Activated CD8-positive, alpha-beta memory T cell treated with anti-CD3 and anti-CD28 coated beads for 24 hours (primary cell): ENCODE results near the gene EN2.

ENCODE experiments used
- DNase-seq: peaks from one replicate; pipeline ENCODE4 v3.0.0-alpha.2; 2020

The EN2 gene

GRCh38 chr7:155451840-155452239 is 6.1 kb upstream of the EN2 start:
- DNase-seq = no peak

DNA sequence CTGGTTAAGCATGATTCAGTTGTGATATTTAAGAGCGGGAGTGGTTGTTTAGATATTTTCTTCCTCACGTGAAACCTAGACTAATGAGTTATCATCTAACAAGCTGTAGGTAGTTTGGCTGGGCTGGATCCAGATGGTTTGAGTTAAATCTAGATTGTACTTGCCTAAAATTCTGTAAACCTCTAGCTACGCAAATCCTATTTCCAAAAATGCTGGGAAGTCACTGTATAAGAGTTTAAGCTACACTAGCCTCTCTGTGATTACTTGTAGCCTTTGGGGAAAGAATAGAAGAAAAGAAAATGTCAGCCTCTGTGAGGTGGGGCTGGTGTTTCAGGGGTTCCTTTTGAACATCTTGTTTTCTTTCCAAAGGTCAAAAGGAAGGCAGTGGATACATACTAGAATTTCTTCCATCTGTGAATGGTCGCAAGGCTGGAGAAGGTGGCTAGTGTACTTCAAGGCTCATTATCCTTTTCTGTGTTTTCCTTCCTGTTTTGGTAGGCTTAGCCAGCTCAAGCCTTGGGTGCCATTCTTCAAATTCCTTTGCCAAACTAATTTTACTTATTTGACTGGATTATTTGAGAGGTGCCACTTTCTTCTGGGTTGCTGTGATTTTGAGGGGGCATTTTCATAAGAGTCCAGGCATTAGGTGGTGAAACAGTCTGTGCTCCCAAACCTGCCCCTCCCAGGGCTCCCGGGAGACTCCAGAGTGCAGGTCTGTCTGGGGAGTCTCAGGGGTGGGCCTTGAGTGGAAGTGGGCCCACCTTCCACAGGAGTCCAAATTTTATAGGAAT is 5.2 kb upstream of the EN2 start:
- DNase-seq = no peak

- DNase-seq = no peak
Measured at GRCh38 chr7:155453296-155454182, 4.4 kb upstream of the EN2 start.

- peak; percentile 55 for DNase-seq
Measured at GRCh38 chr7:155454183-155455112, 3.5 kb upstream of the EN2 start.

DNA sequence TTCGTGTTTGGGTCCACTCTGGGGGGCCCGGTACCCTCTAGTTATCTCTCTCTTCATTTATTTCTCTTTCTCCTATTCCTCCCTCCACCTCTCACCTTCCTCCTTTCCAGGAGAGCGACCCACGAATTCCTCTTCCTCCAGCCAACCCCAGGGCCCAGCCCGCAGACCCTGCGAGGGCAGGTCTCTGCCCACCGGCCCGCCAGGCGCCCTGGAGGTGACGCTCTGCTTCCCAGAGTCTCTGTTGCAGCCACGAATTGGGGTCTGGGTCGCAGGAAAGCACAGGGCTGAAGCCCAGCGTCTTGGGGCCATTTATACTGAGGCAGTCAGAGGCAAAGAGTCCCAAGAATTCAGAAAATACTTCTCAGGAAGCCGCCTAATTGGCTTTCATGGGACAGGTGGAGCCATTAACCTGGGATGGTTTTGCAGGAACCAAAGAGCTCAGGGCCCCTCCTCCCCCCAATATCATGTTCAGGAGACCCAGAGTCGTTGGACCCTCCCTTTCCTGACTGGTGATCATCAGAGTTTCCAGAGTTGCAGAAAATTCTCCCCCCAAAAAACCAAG is 2.7 kb upstream of the EN2 start:
- DNase-seq = no peak

- no peak for DNase-seq
Measured at GRCh38 chr7:155455776-155456737, 1.9 kb upstream of the EN2 start.

GRCh38 chr7:155456738-155457543 is 988 bp upstream of the EN2 start:
- DNase-seq = peak; percentile 71

DNA sequence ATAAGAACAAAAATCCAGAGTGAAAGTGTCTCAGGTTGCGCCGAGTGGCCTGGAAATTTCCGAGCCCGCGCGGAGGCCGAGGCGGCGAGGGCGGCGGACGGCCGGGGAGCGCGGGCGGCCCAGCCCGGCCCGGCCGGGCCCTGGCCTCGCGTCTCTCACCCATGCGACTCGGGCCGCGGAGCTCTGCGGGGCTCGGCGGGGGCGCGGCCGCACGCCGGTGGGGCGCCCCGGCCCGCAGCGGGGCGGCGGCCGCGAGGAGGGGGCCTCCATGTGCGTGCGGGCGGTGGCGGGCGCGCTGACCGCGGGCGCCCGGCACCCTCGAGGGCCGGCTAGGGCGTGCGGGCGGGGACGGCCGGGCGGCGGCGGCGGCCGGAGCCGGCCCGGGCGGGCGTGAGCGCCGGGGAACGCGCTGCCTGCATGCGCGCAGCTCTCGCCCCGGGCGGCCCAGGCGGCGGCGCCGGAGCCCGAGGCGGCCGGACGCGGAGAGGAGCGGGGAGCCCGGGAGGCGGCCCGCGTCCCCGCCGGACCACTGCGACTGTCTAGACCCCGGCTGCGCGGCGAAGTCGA is 302 bp upstream of the EN2 start:
- peak; percentile 67 for DNase-seq

DNA sequence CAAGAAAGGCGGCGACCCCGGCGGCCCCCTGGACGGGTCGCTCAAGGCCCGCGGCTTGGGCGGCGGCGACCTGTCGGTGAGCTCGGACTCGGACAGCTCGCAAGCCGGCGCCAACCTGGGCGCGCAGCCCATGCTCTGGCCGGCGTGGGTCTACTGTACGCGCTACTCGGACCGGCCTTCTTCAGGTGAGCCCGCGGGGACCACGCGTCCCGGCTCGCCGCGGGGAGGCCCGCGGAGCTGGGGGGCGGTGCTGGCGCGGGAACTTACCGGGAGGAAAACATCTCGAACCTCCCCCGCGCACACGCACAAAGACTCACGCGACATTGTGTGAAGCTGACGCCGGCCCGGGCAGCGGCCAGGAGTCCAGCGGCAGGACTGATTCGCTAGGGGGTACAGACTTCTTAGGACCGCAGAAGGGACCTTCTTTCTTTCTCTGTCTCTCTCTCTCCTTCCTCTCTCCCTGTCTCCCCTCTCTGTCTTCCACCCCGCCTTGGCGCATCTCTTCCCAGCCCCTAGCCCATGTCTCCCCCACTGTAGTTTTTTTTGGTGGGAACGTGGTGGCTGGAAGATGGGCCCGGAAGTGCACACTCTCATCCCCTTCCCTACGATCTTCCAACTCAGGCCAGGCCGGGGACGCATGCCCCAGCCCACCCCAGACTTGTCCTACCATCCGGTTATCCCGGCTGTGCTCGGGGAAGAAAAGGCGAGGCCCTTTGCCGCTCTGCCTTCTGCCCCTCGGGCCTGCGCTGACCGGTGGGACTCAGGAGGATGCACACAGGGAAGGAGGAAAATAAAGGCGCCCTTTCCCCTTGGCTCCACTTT is 1.2 kb downstream of the EN2 start:
- DNase-seq = peak; percentile 62

DNA sequence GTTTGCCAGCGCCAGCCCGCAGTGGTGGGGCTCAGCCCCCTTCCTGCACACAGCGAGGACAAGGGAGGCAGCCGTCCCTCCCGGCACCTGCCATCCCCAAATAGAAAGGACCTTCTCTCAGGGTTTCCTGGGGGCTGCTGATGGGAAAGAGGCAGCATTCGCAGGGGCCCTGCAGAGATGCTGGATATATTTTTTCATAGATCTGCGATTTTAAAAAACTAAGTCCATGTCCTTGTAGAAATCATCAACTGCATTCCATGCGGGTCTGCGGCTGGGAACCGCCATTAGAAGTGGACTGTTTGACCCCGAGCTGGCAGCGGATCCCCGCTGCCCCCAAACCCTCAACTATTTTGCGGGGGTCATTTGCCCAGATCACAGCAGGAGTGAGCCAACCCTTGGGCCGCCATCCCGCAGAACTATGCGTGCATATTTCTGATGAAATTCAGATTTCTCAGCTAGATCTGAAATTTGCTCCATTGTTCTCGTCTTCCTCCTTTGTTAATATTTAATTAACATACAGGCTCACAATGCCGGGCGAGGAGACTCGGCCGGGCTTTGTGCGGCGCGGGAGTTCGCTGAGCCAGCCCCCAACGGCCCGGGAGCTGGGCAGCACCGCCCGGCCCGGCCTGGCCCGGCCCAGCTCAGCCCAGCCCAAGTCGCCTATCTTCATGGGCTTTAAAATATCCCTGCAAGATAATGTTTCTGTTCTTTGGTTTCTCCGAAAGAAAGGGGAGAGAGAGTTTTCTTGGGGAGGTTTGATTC is 2.0 kb downstream of the EN2 start:
- no peak for DNase-seq

DNA sequence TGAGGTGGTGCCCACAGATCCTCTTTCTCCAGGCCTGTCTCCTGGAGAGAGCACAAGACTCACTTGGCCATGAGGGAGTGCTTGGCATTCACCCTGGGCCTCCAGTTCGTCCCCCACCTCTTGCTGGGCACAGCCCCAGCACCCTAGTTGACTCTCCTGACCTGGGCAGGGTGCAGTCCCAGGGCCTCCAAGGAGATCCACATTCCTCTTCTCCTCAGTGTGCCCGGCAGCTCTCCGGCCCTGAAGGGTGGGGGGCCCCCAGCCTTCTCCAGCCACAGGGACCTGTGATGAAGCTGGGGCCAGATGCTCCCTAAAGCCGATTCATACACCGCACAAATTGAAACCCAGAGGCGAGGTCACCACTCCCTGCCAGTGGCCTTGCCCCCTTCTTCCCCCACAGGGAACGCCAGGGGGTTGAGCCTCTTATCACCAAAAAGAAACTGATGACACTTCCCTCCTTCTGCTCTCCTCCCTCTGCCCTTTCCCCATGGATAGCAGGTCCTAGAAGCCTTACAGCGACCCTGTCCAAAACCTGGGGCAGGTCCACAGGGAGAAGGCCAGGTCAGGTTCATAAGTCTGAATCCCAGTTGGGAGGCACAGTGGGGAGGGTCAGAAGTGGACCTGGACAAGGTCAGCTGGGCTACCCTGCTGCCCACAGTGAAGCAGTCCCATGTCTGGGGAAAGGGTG is 3.1 kb downstream of the EN2 start:
- no peak for DNase-seq

- DNase-seq = no peak
Measured at GRCh38 chr7:155461631-155462030, 3.7 kb downstream of the EN2 start.

DNA sequence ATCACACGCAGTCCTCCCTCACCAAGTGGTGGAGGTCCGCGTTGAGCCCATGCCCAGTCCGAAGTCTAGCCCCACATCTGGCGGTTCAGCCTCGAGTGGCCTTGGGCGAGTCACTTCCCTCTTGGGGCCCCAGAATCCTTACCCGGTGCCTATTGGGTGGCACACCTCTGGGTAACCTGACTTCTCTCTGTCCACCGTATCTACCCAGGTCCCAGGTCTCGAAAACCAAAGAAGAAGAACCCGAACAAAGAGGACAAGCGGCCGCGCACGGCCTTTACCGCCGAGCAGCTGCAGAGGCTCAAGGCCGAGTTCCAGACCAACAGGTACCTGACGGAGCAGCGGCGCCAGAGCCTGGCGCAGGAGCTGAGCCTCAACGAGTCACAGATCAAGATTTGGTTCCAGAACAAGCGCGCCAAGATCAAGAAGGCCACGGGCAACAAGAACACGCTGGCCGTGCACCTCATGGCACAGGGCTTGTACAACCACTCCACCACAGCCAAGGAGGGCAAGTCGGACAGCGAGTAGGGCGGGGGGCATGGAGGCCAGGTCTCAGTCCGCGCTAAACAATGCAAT is 4.3 kb downstream of the EN2 start:
- no peak for DNase-seq

GRCh38 chr7:155463114-155463811 is 5.3 kb downstream of the EN2 start:
- DNase-seq = no peak

- no peak for DNase-seq
Measured at GRCh38 chr7:155464183-155464582, 6.3 kb downstream of the EN2 start.

DNA sequence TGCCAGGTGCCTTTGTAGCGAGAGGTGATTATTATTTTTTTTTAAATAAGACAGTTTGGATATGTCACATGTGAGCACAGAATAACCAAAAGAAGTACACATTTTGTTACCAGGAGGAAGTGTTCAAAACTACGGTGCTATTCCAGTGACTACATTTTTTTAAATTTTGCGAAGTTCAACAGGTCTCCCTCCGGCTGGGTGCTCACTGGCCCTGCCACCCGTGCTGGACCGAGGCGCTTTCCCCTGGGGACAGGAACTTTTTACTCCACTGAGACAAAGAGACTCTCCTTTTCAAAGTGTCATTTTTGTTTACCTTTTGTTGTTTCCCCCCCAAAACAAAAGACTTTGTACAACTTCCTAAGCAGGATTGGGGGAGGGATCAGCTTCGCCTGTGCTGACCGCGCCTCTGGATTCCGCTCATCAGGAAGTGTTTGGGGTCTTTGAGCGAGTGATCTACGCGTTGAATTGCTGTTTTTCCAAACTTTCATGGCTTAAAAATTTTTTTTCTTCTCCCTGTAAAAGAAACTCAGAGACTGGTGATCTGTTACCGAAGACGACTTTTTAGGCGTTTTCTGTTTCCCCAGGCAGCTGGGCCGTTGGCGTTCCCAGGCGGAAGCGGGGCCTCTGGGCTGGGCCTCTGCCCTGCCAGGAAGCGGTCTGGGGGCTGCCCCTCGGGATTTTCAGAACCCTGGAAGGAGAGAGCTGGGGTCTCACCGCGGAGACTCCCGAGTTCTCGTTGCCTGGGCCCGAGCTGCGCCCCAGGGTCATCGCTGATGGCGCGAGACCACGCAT is 7.2 kb downstream of the EN2 start:
- DNase-seq = no peak
